GM18520 (cell line): ENCODE measurements around the gene FAM3A.
A peak's percentile ranks its signal among the peaks of the same experiment; 100 is the strongest.

Experiments
- ATAC-seq: cut with Tn5 transposase; IDR thresholded peaks from one replicate; pipeline ENCODE4 v1.9.1; 2021; ENCODE audit not compliant: unreplicated experiment

The FAM3A gene

GRCh38 chrX:154534526-154535322 is 18.7 kb upstream of the FAM3A start:
- ATAC-seq: peak; percentile 90

GRCh38 chrX:154532690-154533089 is 16.7 kb upstream of the FAM3A start:
- ATAC-seq: no peak

GRCh38 chrX:154531626-154532025 is 15.6 kb upstream of the FAM3A start:
- ATAC-seq: no peak

GRCh38 chrX:154530286-154530685 is 14.3 kb upstream of the FAM3A start:
- ATAC-seq: no peak

GRCh38 chrX:154529206-154529612 is 13.2 kb upstream of the FAM3A start:
- ATAC-seq: no peak

- no peak for ATAC-seq
Measured at GRCh38 chrX:154526901-154527675, 11.1 kb upstream of the FAM3A start.

GRCh38 chrX:154525606-154526490 is 9.8 kb upstream of the FAM3A start:
- ATAC-seq: no peak

- no peak for ATAC-seq
Measured at GRCh38 chrX:154519389-154519788, 3.4 kb upstream of the FAM3A start.

GRCh38 chrX:154517101-154517781 is 1.2 kb upstream of the FAM3A start:
- no peak for ATAC-seq

GRCh38 chrX:154516656-154517100 is 646 bp upstream of the FAM3A start:
- peak; percentile 3 for ATAC-seq

- ATAC-seq: no peak
Measured at GRCh38 chrX:154515090-154515965, 704 bp downstream of the FAM3A start.

- no peak for ATAC-seq
Measured at GRCh38 chrX:154513716-154514115, 2.3 kb downstream of the FAM3A start.

GRCh38 chrX:154512879-154513553 is 3.0 kb downstream of the FAM3A start:
- ATAC-seq: no peak

- ATAC-seq: no peak
Measured at GRCh38 chrX:154511761-154512160, 4.3 kb downstream of the FAM3A start.

- ATAC-seq: no peak
Measured at GRCh38 chrX:154509455-154509854, 6.6 kb downstream of the FAM3A start.

- ATAC-seq: no peak
Measured at GRCh38 chrX:154508384-154508745, 7.7 kb downstream of the FAM3A start.

- ATAC-seq: no peak
Measured at GRCh38 chrX:154507673-154508383, 8.2 kb downstream of the FAM3A start.

GRCh38 chrX:154506483-154507332 is 9.3 kb downstream of the FAM3A start:
- no peak for ATAC-seq
